HL-60 (cell line): Measurements from ENCODE around the gene BRWD1.

Experiments used
- DNase-seq, 2 experiments: peaks; one replicate each; pipeline ENCODE4 v3.0.0-alpha.2; 2010 to 2020; ENCODE audit warnings: low read depth in 1 of 2, low spot score in 1 of 2
- H3K27ac ChIP-seq: fragments of 250-450 bp; sonication (Bioruptor Pico); replicated peaks from 2 replicates; pipeline ENCODE4 v1.5.1; 2020; ENCODE audit warnings: mild to moderate bottlenecking, moderate library complexity
- H3K27me3 ChIP-seq: fragments of 250-450 bp; sonication (Bioruptor Pico); 2 replicates; pipeline ENCODE4 v1.5.1; 2021; ENCODE audit warnings: mild to moderate bottlenecking, moderate library complexity; ENCODE audit not compliant: insufficient read depth, poor library complexity, severe bottlenecking
- H3K4me3 ChIP-seq: replicated peaks from 2 replicates; pipeline ENCODE4 v1.5.1; 2011; ENCODE audit warnings: mild to moderate bottlenecking, control low read depth, low read length; ENCODE audit not compliant: insufficient read depth
- GABPA ChIP-seq: IDR thresholded peaks from 2 replicates; pipeline ENCODE4 v1.6.1; 2012; ENCODE audit warnings: low read depth
- POLR2AphosphoS5 ChIP-seq: IDR thresholded peaks from 2 replicates; pipeline ENCODE4 v1.6.1; 2012; ENCODE audit warnings: low read depth
- SPI1 ChIP-seq: IDR thresholded peaks from 2 replicates; pipeline ENCODE4 v1.6.1; 2012; ENCODE audit warnings: low read depth, mild to moderate bottlenecking, borderline replicate concordance
- TF ChIP-seq, protein P1 (sequence below): IDR thresholded peaks from one replicate; pipeline ENCODE4 v1.5.1; 2011; ENCODE audit warnings: low read length, control low read depth, inconsistent platforms; ENCODE audit not compliant: insufficient read depth
- TF ChIP-seq, protein P2 (sequence below): IDR thresholded peaks from 2 replicates; pipeline ENCODE4 v1.6.1; 2012; ENCODE audit warnings: low read depth; ENCODE audit not compliant: insufficient replicate concordance

BRWD1 gene

DNA sequence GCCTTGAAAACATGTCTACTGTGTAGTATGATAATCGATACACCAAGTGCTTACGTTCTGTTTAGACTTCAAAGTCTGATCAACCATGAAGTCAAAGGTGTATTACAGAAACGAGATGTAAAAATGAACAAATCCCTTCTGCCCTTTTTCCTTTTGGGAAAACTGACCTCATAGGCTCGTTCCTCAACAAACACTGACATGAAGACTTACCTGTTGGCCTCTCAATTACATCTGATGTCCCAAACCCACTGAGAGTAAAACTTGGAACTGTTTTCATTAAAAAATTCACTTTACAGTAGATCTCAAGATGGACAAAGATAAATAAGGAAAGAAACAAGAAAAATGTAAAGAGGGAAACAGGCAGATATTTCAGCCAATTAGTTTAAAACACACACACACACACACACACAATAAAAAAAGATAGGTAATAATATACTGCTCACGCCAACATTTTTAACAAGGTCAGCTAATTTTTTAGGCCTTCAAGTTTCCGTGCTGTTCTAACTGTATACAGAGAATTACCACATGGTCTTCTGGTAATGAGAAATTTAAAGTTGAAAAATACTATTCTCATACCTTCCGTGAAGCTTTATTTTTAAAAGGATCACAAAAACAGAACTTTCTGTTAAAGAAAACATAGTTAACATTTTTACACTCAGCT, 33.4 kb upstream of the BRWD1 start:
- H3K4me3 ChIP-seq, result peak overlapping the region; percentile 79
- DNase-seq, result no peak
- H3K27me3 ChIP-seq, result no peaks in the 10 kb centered on the region
- peak overlapping the region; percentile 81 for H3K27ac ChIP-seq
- TF ChIP-seq POLR2AphosphoS5 (no peak), GABPA (no peak), SPI1 (no peak)
- TF ChIP-seq, protein P1, sequence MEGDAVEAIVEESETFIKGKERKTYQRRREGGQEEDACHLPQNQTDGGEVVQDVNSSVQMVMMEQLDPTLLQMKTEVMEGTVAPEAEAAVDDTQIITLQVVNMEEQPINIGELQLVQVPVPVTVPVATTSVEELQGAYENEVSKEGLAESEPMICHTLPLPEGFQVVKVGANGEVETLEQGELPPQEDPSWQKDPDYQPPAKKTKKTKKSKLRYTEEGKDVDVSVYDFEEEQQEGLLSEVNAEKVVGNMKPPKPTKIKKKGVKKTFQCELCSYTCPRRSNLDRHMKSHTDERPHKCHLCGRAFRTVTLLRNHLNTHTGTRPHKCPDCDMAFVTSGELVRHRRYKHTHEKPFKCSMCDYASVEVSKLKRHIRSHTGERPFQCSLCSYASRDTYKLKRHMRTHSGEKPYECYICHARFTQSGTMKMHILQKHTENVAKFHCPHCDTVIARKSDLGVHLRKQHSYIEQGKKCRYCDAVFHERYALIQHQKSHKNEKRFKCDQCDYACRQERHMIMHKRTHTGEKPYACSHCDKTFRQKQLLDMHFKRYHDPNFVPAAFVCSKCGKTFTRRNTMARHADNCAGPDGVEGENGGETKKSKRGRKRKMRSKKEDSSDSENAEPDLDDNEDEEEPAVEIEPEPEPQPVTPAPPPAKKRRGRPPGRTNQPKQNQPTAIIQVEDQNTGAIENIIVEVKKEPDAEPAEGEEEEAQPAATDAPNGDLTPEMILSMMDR, result no peak
- TF ChIP-seq, protein P2, sequence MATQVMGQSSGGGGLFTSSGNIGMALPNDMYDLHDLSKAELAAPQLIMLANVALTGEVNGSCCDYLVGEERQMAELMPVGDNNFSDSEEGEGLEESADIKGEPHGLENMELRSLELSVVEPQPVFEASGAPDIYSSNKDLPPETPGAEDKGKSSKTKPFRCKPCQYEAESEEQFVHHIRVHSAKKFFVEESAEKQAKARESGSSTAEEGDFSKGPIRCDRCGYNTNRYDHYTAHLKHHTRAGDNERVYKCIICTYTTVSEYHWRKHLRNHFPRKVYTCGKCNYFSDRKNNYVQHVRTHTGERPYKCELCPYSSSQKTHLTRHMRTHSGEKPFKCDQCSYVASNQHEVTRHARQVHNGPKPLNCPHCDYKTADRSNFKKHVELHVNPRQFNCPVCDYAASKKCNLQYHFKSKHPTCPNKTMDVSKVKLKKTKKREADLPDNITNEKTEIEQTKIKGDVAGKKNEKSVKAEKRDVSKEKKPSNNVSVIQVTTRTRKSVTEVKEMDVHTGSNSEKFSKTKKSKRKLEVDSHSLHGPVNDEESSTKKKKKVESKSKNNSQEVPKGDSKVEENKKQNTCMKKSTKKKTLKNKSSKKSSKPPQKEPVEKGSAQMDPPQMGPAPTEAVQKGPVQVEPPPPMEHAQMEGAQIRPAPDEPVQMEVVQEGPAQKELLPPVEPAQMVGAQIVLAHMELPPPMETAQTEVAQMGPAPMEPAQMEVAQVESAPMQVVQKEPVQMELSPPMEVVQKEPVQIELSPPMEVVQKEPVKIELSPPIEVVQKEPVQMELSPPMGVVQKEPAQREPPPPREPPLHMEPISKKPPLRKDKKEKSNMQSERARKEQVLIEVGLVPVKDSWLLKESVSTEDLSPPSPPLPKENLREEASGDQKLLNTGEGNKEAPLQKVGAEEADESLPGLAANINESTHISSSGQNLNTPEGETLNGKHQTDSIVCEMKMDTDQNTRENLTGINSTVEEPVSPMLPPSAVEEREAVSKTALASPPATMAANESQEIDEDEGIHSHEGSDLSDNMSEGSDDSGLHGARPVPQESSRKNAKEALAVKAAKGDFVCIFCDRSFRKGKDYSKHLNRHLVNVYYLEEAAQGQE, result no peak

DNA sequence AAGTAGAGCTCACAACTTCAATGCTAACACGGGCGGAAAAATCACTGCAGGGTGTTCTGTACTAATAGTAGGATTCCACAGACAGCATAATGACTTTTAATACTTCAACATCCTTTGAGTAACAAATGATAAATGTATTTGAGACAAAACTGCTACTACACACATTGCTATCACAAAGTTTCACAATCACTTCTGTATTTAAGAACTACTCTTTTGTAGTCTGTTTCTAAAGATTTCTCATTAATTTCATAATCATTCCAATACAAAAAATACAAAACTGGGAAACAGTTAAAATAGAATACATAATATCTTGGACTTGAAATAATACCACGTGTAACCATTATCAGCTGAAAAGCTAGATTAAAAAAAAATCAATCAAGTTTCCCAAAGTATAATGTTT, 32.8 kb upstream of the BRWD1 start:
- no peaks in the 10 kb centered on the region for H3K27me3 ChIP-seq
- no peak overlapping the region; the same call in 1 of the 2 replicates for H3K27ac ChIP-seq
- TF ChIP-seq, protein P1, result no peak
- TF ChIP-seq GABPA (no peak), SPI1 (no peak), POLR2AphosphoS5 (no peak)
- TF ChIP-seq, protein P2, result no peak
- H3K4me3 ChIP-seq, result peak overlapping the region; percentile 79
- no peak for DNase-seq

DNA sequence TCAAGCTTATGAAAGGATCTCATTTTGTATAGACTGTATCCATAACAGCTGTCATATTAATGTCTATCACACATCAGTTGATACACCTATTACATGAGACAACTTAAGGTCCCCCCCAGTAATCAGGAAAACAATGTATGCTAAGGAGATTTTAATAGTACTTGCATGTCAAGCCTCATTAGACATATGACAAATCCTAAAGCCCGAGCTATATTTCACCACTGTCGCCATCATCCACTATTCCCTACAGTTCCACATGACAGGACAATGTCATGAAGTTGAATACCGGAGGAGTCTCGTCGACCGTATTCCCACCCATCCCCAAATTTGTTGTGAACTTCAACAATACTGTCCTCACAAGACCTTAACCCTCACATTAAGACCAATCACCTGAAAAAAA, 32.0 kb upstream of the BRWD1 start:
- H3K4me3 ChIP-seq, result peak overlapping the region; percentile 79

More for the DNA sequence above, 32.0 kb upstream of the BRWD1 start:
- TF ChIP-seq, protein P2, result no peak
- TF ChIP-seq SPI1 (no peak), POLR2AphosphoS5 (no peak), GABPA (no peak)
- TF ChIP-seq, protein P1, result no peak
- no peaks in the 10 kb centered on the region for H3K27me3 ChIP-seq
- no peak for DNase-seq
- no peak overlapping the region; the same call in 1 of the 2 replicates for H3K27ac ChIP-seq
